ENCODE results near the gene HSFX2.
A peak's percentile ranks its signal among the peaks of the same experiment; 100 is the strongest.
"Not testable (repeated sequence)": the region's sequence is repeated elsewhere in the genome, so short reads cannot be mapped to it uniquely, and the experiment has no call there.

HSFX2 gene

DNA sequence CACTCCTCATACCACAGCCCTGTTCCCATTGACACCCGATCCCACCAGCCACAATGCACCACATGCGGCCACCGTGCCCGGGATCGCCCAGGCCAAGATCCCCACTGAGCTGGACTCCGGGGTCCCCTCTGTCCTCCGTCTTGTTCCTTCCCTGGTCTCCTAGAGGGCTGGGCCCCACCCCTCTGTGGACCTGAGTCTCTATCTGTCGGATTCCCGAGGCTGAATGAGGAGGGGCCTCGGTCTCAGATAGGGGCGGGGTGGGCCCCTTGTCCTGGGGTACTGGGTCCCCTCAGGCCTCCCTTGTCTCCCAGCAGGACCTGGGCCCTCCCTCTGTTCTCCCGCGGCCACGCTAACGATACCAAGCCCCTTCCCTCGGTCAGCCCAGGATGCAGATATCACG is 9.5 kb downstream of the HSFX2 start:
- DNase-seq, result not testable (repeated sequence)

GRCh38 chrX:149573456-149573855 is 21.7 kb downstream of the HSFX2 start:
- not testable (repeated sequence) for DNase-seq

GRCh38 chrX:149572743-149573142 is 22.4 kb downstream of the HSFX2 start:
- no peak for DNase-seq

- DNase-seq, result peak; percentile 0
Measured at GRCh38 chrX:149571770-149572169, 23.3 kb downstream of the HSFX2 start.

- DNase-seq, result peak; percentile 0
Measured at GRCh38 chrX:149570668-149571067, 24.4 kb downstream of the HSFX2 start.

DNA sequence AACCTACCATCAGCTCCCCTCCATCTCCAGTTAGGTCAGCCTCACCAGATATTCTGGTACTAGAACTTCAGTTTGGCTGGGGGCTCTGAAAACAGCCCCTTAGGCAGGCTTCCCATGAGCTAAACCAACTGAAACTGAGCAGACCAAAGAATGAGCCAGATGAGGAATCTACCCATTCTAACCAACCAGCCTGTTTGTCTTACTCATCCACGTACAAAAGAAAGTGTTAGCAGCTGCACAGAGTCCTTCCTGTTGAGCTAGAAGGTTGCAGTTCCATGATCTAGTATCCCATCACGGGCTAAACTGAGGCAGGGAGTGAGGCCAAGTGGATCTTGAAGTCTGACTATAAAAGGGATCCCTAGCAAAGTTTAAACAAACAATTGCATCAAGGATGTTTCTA is 25.3 kb downstream of the HSFX2 start:
- DNase-seq, result no peak

- no peak for DNase-seq
Measured at GRCh38 chrX:149568701-149569296, 26.3 kb downstream of the HSFX2 start.

GRCh38 chrX:149567621-149568417 is 27.3 kb downstream of the HSFX2 start:
- DNase-seq, result no peak

DNA sequence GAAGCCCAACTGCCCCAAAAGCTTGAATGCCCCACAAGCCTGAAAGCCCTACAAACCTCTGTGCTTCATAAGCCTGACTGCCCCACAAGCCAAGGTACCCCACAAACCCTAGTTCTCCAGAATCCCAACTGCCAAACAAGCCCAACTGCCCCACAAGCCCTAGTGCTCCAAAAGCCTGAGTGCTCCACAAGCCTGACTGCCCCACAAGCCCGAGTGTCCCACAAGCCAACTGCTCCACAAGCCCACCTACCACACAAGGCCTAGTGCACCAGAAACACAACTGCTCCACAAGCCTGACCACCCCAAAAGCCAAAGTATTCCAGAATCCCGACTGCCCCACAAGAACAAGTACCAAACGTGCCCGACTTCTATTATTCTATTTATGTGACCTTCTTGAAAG is 31.8 kb downstream of the HSFX2 start:
- no peak for DNase-seq

DNA sequence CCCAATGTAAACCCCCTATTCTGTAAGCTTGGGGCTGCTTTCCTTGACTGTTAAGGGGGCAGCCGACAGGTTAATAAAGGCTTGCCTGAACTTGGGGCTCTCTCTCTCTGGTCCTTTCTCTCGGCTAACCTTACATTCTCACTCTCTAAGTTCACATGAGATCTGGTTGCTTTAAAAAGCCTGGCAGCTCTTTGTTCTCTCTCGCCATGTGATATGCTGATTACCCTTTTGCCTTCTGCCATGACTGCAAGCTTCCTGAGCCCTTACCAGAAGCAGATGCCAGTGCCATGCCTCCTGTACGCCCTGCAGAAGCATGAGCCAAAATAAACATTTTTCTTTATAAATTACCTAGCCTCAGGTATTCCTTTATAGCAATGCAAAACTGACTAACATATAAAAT is 39.9 kb downstream of the HSFX2 start:
- DNase-seq, result not testable (repeated sequence)

- not testable (repeated sequence) for DNase-seq
Measured at GRCh38 chrX:149551939-149552248, 43.2 kb downstream of the HSFX2 start.

- DNase-seq, result not testable (repeated sequence)
Measured at GRCh38 chrX:149551245-149551938, 43.7 kb downstream of the HSFX2 start.

DNA sequence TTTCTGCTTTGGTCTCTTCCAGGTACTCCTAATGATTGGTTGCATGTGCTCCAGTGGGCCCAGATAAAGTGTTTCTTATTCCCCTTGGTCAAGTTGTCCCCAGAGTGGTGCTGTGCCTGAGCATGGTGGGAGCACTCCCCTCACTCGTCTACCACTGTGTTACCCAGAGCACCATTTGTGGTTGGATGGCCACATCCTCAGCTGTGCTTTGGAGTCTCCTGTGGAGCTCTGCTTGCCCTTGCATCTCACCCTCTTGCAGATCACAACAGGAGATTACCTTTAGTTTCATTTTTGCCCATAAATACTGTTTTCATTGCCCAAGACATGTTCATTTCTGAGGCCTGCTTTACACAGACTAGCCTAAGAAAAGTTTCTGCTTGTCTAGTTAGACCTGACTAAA is 44.7 kb downstream of the HSFX2 start:
- not testable (repeated sequence) for DNase-seq

DNA sequence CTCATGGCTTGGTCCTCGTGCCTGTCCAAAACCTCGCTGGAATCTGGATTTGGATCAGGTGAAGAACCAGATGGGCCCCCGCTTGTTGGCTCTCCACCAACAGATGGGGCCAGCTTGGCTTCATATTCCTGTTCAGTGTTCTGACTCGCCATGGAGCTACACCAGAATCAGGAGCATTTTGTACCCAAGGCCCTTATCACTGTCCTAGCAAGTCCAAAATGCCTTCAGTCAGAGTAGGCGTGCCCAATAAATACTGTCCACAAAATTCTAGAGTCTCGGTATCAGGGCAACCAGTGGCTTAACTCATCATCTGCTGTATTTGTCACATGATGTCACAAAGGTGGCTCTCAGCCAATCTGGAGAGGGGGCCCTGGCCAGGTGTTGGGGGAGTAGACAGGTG is 45.4 kb downstream of the HSFX2 start, which contains the start of gene HSFX3:
HSFX3 (minus strand) TSS at position 224 of the 400 bp plus-strand sequence; CDS start at position 152, 72 bp downstream.
- not testable (repeated sequence) for DNase-seq

- not testable (repeated sequence) for DNase-seq
Measured at GRCh38 chrX:149547782-149548181, 47.3 kb downstream of the HSFX2 start.

- DNase-seq, result not testable (repeated sequence)
Measured at GRCh38 chrX:149546962-149547361, 48.2 kb downstream of the HSFX2 start.

GRCh38 chrX:149545545-149546543 is 49.3 kb downstream of the HSFX2 start:
- DNase-seq, result not testable (repeated sequence)

All from T1000 (cell line).